B cell (primary cell): Measurements from ENCODE around the gene DCAF7. TPM values are rescaled to one million over a fixed set of nuclear protein-coding genes. Genes with fewer than 3 reads are reported as not detected.

Source experiments
- ATAC-seq: fragments of 200-7000 bp; cut with Tn5 transposase; one replicate; pipeline ENCODE4 v1.10.0; 2021; ENCODE audit warnings: low read depth, mild to moderate bottlenecking, moderate number of reproducible peaks, moderate library complexity
- CTCF ChIA-PET: fragments of 350-600 bp; sonication (Branson Sonifier 250); formaldehyde crosslinking; loops from one replicate; lab custom pipeline; 2021; ENCODE audit warnings: antibody characterized with exemption, inconsistent platforms; lab: Charles Lee
- POLR2A ChIA-PET: fragments of 350-600 bp; sonication (Branson Sonifier 250); formaldehyde crosslinking; loops from one replicate; lab custom pipeline; 2021; ENCODE audit warnings: antibody characterized with exemption; lab: Charles Lee
- DNase-seq: peaks from one replicate; pipeline ENCODE4 v3.0.0; 2013
- H2AFZ ChIP-seq: 2 replicates; pipeline ENCODE4 v1.6.1; 2012; ENCODE audit warnings: mild to moderate bottlenecking, low read depth, low read length; ENCODE audit not compliant: insufficient read depth, poor library complexity, severe bottlenecking
- H3K27ac ChIP-seq, 2 donors: 1 replicate in 1 of 2; 2 replicates in 1 of 2; pipeline ENCODE4 v1.5.1; 2012 to 2013; ENCODE audit warnings: low read length in 2 of 2, mild to moderate bottlenecking in 2 of 2, moderate library complexity in 1 of 2
- H3K27me3 ChIP-seq, 4 experiments: fragments of 200-600 bp in 1 of 4; sonication (generic) in 1 of 4; replicated peaks in 1 of 4; 1 replicate in 2 of 4; 2 replicates in 2 of 4; pipeline versions ENCODE4 v1.6.1 to v1.7.0; 2013 to 2016; ENCODE audit warnings: low read length in 3 of 4, mild to moderate bottlenecking in 2 of 4, mixed read lengths in 1 of 4, moderate library complexity in 1 of 4; ENCODE audit not compliant: insufficient read depth in 4 of 4, control insufficient read depth in 3 of 4; ENCODE audit errors: control extremely low read depth in 1 of 4
- H3K36me3 ChIP-seq, 2 experiments: replicated peaks in 1 of 2; 1 replicate in 1 of 2; 2 replicates in 1 of 2; pipeline versions ENCODE4 v1.6.1 to v1.7.1; 2013; ENCODE audit warnings: low read length in 1 of 2; ENCODE audit not compliant: insufficient read depth in 2 of 2, control insufficient read depth in 1 of 2; ENCODE audit errors: control extremely low read depth in 1 of 2, extremely low read depth in 1 of 2
- H3K4me1 ChIP-seq, 2 donors: fragments of 200-600 bp in 1 of 2; sonication (generic) in 1 of 2; 1 replicate in 1 of 2; 2 replicates in 1 of 2; pipeline versions ENCODE4 v1.5.1 to v1.6.1; 2013 to 2017; ENCODE audit warnings: low read length in 2 of 2; ENCODE audit not compliant: control insufficient read depth in 2 of 2, insufficient read depth in 2 of 2
- H3K4me2 ChIP-seq: replicated peaks from 2 replicates; pipeline ENCODE3; 2012; ENCODE audit warnings: mild to moderate bottlenecking, low read depth, low read length; ENCODE audit not compliant: poor library complexity, severe bottlenecking
- H3K4me3 ChIP-seq, 5 experiments: fragments of 200-600 bp in 1 of 5; sonication (generic) in 1 of 5; 1 replicate in 3 of 5; 2 replicates in 2 of 5; pipeline versions ENCODE4 v1.5.1 to v1.7.0; 2011 to 2016; ENCODE audit warnings: low read length in 4 of 5, mild to moderate bottlenecking in 4 of 5, low read depth in 2 of 5, control low read depth in 1 of 5, moderate library complexity in 1 of 5; ENCODE audit not compliant: insufficient read depth in 1 of 5; ENCODE audit errors: control extremely low read depth in 1 of 5, extremely low read depth in 1 of 5
- H3K79me2 ChIP-seq: fragments of 200-600 bp; sonication (generic); one replicate; pipeline ENCODE4 v1.6.0; 2016; ENCODE audit warnings: low read length; ENCODE audit not compliant: control insufficient read depth, insufficient read depth
- H3K9ac ChIP-seq: fragments of 200-600 bp; sonication (generic); 2 replicates; pipeline ENCODE4 v1.6.1; 2017; ENCODE audit warnings: mild to moderate bottlenecking, low read length, moderate library complexity
- H3K9me3 ChIP-seq, 3 donors: one replicate each; pipeline versions ENCODE4 v1.6.1 to v1.7.1; 2013; ENCODE audit warnings: low read length in 2 of 3; ENCODE audit not compliant: control insufficient read depth in 2 of 3, insufficient read depth in 1 of 3; ENCODE audit errors: control extremely low read depth in 1 of 3
- H4K20me1 ChIP-seq: 2 replicates; pipeline ENCODE4 v1.6.0; 2012; ENCODE audit warnings: mild to moderate bottlenecking, low read length; ENCODE audit not compliant: insufficient read depth, control insufficient read depth, poor library complexity, severe bottlenecking
- H3K27ac Mint-ChIP-seq: one replicate; pipeline ENCODE4 v1.8.0; 2021; ENCODE audit warnings: mixed read lengths
- H3K27me3 Mint-ChIP-seq: one replicate; pipeline ENCODE4 v1.8.0; 2021; ENCODE audit warnings: mixed read lengths
- H3K4me1 Mint-ChIP-seq: one replicate; pipeline ENCODE4 v1.8.0; 2021; ENCODE audit warnings: mixed read lengths
- H3K4me3 Mint-ChIP-seq: one replicate; pipeline ENCODE4 v1.8.0; 2021; ENCODE audit warnings: mixed read lengths
- H3K9me3 Mint-ChIP-seq: one replicate; pipeline ENCODE4 v1.8.0; 2022; ENCODE audit warnings: mixed read lengths; ENCODE audit not compliant: insufficient read depth
- EZH2 ChIP-seq: IDR thresholded peaks from 2 replicates; pipeline ENCODE4 v1.6.1; 2012; ENCODE audit warnings: borderline replicate concordance, low read depth, mild to moderate bottlenecking, moderate library complexity, low read length; ENCODE audit not compliant: insufficient read depth, poor library complexity, severe bottlenecking
- WGBS: methylation state at CpG from one replicate; pipeline ENCODE4 v1.1.5; 2013; ENCODE audit warnings: missing lambda C conversion rate; ENCODE audit not compliant: insufficient coverage; 5-methylcytosine and 5-hydroxymethylcytosine counted together
- intact Hi-C: fragments of 100-400 bp; cut with micrococcal nuclease; formaldehyde crosslinking; loops from one replicate; pipeline ENCODE4 v1.10.0; 2022
- polyA plus RNA-seq: library from polyadenylated mRNA; depleted of rRNA; stranded (reverse); fragments of >200 nt; gene quantifications from 2 replicates; pipeline ENCODE4 v1.2.3, GENCODE V29; 2012
- total RNA-seq, 2 donors: library from RNA; stranded (reverse); fragments of 120-200 nt in 1 of 2; gene quantifications; 1 replicate in 1 of 2; 2 replicates in 1 of 2; pipeline versions ENCODE4 v1.2.3 to v1.2.4, GENCODE V29; 2013 to 2022
- TF ChIP-seq, protein P1 (sequence below): fragments of 200-600 bp; IDR thresholded peaks from one replicate; pipeline ENCODE4 v1.8.0; 2022; ENCODE audit warnings: antibody characterized with exemption, mild to moderate bottlenecking

The DCAF7 gene
- total and polyA plus RNA-seq, 2 donors (not counting 1 experiment from before 2014, with no cell fraction given) = 55.1 to 84.7 TPM

DNA sequence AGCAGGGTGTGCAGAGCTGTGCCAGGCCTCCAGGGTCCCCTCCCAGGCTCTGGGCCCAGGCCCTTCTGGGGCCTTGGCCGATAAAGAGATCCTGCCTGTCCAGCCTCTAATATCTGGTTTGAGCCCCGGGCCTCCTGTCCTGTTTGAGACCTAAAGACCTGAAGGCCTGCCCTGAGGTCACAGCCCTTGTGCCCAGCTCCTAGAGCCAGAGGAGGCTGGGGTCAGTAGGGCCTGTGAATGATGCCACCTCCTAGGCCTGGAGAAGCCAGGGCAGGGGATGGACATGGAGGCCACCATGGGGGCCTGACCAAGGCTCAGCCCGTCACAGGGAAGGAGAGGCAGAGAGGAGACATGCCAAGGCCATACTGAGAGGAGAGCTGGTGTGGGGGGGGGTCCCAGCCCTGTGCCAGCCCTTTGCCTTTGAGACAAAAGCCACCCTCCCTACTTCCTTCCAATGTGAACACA, 19.7 kb upstream of the DCAF7 start:
- Histone ChIP-seq H4K20me1 (no peaks in the 10 kb centered on the region), H3K79me2 (no peaks in the 10 kb centered on the region), H3K27me3 (peaks cover 0 to 3% (median 0%) of the 10 kb centered on the region in 4 experiments), H3K27ac (no peak overlapping the region), H3K4me1 (no peaks in the 10 kb centered on the region), H2AFZ (no peak overlapping the region), H3K4me2 (no peak overlapping the region), H3K9ac (no peak overlapping the region), H3K36me3 (no peaks in the 10 kb centered on the region), H3K9me3 (no peaks in the 10 kb centered on the region), H3K4me3 (no peak overlapping the region)
- Mint-ChIP-seq H3K27me3 (peaks cover 9% of the 10 kb centered on the region), H3K9me3 (no peaks in the 10 kb centered on the region), H3K27ac (no peak overlapping the region), H3K4me1 (no peaks in the 10 kb centered on the region), H3K4me3 (no peak overlapping the region)
- no peak for TF ChIP-seq EZH2
- TF ChIP-seq, protein P1, sequence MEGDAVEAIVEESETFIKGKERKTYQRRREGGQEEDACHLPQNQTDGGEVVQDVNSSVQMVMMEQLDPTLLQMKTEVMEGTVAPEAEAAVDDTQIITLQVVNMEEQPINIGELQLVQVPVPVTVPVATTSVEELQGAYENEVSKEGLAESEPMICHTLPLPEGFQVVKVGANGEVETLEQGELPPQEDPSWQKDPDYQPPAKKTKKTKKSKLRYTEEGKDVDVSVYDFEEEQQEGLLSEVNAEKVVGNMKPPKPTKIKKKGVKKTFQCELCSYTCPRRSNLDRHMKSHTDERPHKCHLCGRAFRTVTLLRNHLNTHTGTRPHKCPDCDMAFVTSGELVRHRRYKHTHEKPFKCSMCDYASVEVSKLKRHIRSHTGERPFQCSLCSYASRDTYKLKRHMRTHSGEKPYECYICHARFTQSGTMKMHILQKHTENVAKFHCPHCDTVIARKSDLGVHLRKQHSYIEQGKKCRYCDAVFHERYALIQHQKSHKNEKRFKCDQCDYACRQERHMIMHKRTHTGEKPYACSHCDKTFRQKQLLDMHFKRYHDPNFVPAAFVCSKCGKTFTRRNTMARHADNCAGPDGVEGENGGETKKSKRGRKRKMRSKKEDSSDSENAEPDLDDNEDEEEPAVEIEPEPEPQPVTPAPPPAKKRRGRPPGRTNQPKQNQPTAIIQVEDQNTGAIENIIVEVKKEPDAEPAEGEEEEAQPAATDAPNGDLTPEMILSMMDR = no peak
- ChIA-PET POLR2A (no interaction called here), CTCF (interaction anchor here (1.0 to 1.2 kb wide), 2 partner anchors 52 to 105 kb away, joined by 3 to 4 read pairs; no protein-coding TSS in a partner anchor)
- DNase-seq = no peak
- no peak for ATAC-seq
- intact Hi-C loops = no loop called here
- WGBS = 78% methylated on average over 3 of the region's 3 CpGs

DNA sequence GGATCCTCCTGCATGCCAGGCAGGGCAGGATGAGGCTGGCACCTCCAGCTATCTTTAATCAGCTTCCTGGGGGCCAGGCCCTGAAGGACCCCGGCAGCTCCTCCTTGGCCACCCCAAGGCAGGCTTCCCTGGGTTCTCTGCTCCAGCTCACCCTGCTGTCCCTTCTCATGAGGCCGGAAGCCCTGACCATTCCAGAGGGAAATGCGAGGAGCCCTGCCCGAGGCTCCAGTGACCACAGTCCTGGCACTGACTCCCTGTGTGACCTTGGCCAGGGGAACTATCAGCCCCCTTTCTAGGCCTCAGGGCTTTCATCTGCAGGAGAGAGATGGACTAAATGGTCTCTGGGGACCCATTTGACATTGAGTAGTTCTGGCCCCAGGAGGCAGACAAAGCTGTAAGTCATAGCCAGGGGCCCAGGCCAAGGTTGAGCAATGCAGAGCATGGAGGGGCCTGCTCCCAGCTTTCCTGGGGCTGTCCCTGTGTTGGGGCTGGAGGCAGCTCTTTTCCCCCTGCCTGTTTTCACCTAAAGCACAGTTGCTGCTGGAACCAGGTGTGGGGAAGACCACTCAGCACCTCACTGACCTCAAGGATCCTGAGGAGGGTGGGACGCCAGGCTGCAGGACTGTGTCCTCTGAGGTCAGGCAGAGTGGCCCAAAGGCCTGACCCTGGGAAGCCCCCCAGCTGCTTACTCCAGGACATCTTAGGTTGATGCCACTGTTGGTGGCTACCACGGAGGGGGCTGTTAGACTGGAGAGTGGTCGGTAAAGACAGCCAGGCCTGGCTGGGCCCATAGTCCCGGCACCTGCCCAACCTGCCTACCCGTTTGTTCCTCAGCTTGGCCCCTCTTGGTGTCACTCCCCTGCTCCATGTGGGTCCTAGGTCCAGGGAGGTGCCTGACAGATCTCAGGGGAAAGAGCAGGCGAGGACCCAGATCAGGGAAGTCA, 19.0 kb upstream of the DCAF7 start:
- Histone ChIP-seq H3K4me3 (no peak overlapping the region), H2AFZ (no peak overlapping the region), H3K27ac (no peak overlapping the region), H3K9me3 (no peaks in the 10 kb centered on the region), H3K4me1 (no peaks in the 10 kb centered on the region), H3K79me2 (no peaks in the 10 kb centered on the region), H3K9ac (no peak overlapping the region), H3K36me3 (no peaks in the 10 kb centered on the region), H3K4me2 (no peak overlapping the region), H4K20me1 (no peaks in the 10 kb centered on the region), H3K27me3 (peaks cover 0 to 3% (median 0%) of the 10 kb centered on the region in 4 experiments)
- ChIA-PET POLR2A (no interaction called here), CTCF (interaction anchor here (1.2 kb wide), 1 partner anchor 106 kb away, joined by 4 read pairs; no protein-coding TSS in a partner anchor)
- no peak overlapping the region for H3K4me3 Mint-ChIP-seq
- TF ChIP-seq, protein P1 = no peak
- TF ChIP-seq EZH2 = no peak
- intact Hi-C loops = no loop called here
- no peak for ATAC-seq
- H3K4me1 Mint-ChIP-seq = no peaks in the 10 kb centered on the region
- no peak overlapping the region for H3K27ac Mint-ChIP-seq
- H3K27me3 Mint-ChIP-seq = peaks cover 12% of the 10 kb centered on the region
- no peak for DNase-seq
- H3K9me3 Mint-ChIP-seq = no peaks in the 10 kb centered on the region
- WGBS = 92% methylated on average over 10 of the region's 10 CpGs
